WTC11 (cell line): Measurements from ENCODE around the gene NXN.
"Not testable (repeated sequence)": the region's sequence is repeated elsewhere in the genome, so short reads cannot be mapped to it uniquely, and the experiment has no call there.

Experiments
- CTCF ChIP-seq: fragments of 200-600 bp; IDR thresholded peaks from 2 replicates; pipeline ENCODE4 v1.8.0; 2022; ENCODE audit warnings: antibody characterized with exemption
- ESRRA ChIP-seq: sonication (generic); formaldehyde crosslinking; IDR thresholded peaks from 2 replicates; pipeline ENCODE4 v1.8.1; 2022; ENCODE audit warnings: mild to moderate bottlenecking, missing genetic modification reagents, borderline replicate concordance
- JUN ChIP-seq: sonication (generic); formaldehyde crosslinking; IDR thresholded peaks from 2 replicates; pipeline ENCODE4 v1.8.0; 2023; ENCODE audit warnings: mild to moderate bottlenecking, missing genetic modification reagents

- not testable (repeated sequence) for TF ChIP-seq JUN; CTCF; ESRRA (CRISPR knock-in tag)
Measured at GRCh38 chr17:971861-972260, 7.7 kb downstream of the NXN start.
